Measurements from ENCODE around the gene BMERB1. TPM values are rescaled to one million over a fixed set of nuclear protein-coding genes. Genes with fewer than 3 reads are reported as not detected.
A peak's percentile ranks its signal among the peaks of the same experiment; 100 is the strongest.

BMERB1 gene
- total RNA-seq, 1 experiment from 2014 or later = 80.0 TPM

- POLR2A ChIA-PET = no interaction called here
- Histone ChIP-seq H3K4me1 (ENCODE audit: control insufficient read depth, insufficient read depth, low read length) (no peaks in the 10 kb centered on the region; the same call in 1 of the 2 replicates), H3K36me3 (ENCODE audit: control insufficient read depth, insufficient read depth, low read length) (peaks cover 25% of the 10 kb centered on the region), H3K27me3 (ENCODE audit: control insufficient read depth, insufficient read depth, low read length) (no peaks in the 10 kb centered on the region), H3K4me3 (ENCODE audit: low read depth in 2 of 2, low read length in 2 of 2) (no peak overlapping the region), H3K27ac (ENCODE audit: low read length) (no peak overlapping the region), H3K9me3 (ENCODE audit: control insufficient read depth, insufficient read depth, low read depth, low read length) (no peaks in the 10 kb centered on the region)
- BruUV-seq (replicated peaks) = no TSS peak
- CTCF ChIA-PET = no interaction called here
- TF ChIP-seq TCF7L2 (IDR thresholded peaks at IDR 0.05; ENCODE audit: low read depth, low read length) = no peak
- TF ChIP-seq REST (IDR thresholded peaks at IDR 0.05; ENCODE audit: insufficient read depth in 1 of 2, low read depth in 2 of 2, low read length in 1 of 2) = no peak
- TF ChIP-seq SIN3A (IDR thresholded peaks at IDR 0.05; ENCODE audit: borderline replicate concordance, insufficient read depth, low read depth, low read length) = no peak
- no peak for TF ChIP-seq CTCF (IDR thresholded peaks at IDR 0.05)
- TF ChIP-seq POLR2AphosphoS5 (IDR thresholded peaks at IDR 0.05; ENCODE audit: low read depth, low read length) = no peak
- intact Hi-C loops (cut with micrococcal nuclease; ENCODE audit: unreplicated experiment) = no loop called here
- ATAC-seq (no peak; the same call in 1 of the 2 replicates), DNase-seq (ENCODE audit: low read depth, low spot score) (no peak)
- in situ Hi-C loops (cut with HindIII; ENCODE audit: low pct_unique_long_range_greater_than_20kb, low sequenced_read_pairs) = no loop called here
Observed at GRCh38 chr16:15616475-15617165, 182.2 kb downstream of the BMERB1 start.

GRCh38 chr16:15617901-15618300 is 183.5 kb downstream of the BMERB1 start:
- BruUV-seq (replicated peaks) = TSS peak; percentile 26
- DNase-seq (ENCODE audit: low read depth, low spot score) = no peak
- no peak overlapping the region for H3K27ac ChIP-seq (ENCODE audit: low read length)

More at GRCh38 chr16:15617901-15618300, 183.5 kb downstream of the BMERB1 start:
- in situ Hi-C loops (cut with HindIII; ENCODE audit: low pct_unique_long_range_greater_than_20kb, low sequenced_read_pairs) (no loop called here), intact Hi-C loops (cut with micrococcal nuclease; ENCODE audit: unreplicated experiment) (no loop called here)
- Histone ChIP-seq H3K4me3 (ENCODE audit: low read depth in 2 of 2, low read length in 2 of 2) (no peak overlapping the region), H3K9me3 (ENCODE audit: control insufficient read depth, insufficient read depth, low read depth, low read length) (no peaks in the 10 kb centered on the region), H3K27me3 (ENCODE audit: control insufficient read depth, insufficient read depth, low read length) (no peaks in the 10 kb centered on the region), H3K36me3 (ENCODE audit: control insufficient read depth, insufficient read depth, low read length) (peaks cover 20% of the 10 kb centered on the region), H3K4me1 (ENCODE audit: control insufficient read depth, insufficient read depth, low read length) (no peaks in the 10 kb centered on the region; the same call in 1 of the 2 replicates)
- no peak for ATAC-seq
- TF ChIP-seq CTCF (IDR thresholded peaks at IDR 0.05) (no peak), POLR2AphosphoS5 (IDR thresholded peaks at IDR 0.05; ENCODE audit: low read depth, low read length) (no peak), SIN3A (IDR thresholded peaks at IDR 0.05; ENCODE audit: borderline replicate concordance, insufficient read depth, low read depth, low read length) (no peak), REST (IDR thresholded peaks at IDR 0.05; ENCODE audit: insufficient read depth in 1 of 2, low read depth in 2 of 2, low read length in 1 of 2) (no peak), TCF7L2 (IDR thresholded peaks at IDR 0.05; ENCODE audit: low read depth, low read length) (no peak)
- POLR2A ChIA-PET = no interaction called here
- CTCF ChIA-PET = no interaction called here
